ENCODE data around the gene DOK1.
A peak's percentile ranks its signal among the peaks of the same experiment; 100 is the strongest.

DOK1 gene

DNA sequence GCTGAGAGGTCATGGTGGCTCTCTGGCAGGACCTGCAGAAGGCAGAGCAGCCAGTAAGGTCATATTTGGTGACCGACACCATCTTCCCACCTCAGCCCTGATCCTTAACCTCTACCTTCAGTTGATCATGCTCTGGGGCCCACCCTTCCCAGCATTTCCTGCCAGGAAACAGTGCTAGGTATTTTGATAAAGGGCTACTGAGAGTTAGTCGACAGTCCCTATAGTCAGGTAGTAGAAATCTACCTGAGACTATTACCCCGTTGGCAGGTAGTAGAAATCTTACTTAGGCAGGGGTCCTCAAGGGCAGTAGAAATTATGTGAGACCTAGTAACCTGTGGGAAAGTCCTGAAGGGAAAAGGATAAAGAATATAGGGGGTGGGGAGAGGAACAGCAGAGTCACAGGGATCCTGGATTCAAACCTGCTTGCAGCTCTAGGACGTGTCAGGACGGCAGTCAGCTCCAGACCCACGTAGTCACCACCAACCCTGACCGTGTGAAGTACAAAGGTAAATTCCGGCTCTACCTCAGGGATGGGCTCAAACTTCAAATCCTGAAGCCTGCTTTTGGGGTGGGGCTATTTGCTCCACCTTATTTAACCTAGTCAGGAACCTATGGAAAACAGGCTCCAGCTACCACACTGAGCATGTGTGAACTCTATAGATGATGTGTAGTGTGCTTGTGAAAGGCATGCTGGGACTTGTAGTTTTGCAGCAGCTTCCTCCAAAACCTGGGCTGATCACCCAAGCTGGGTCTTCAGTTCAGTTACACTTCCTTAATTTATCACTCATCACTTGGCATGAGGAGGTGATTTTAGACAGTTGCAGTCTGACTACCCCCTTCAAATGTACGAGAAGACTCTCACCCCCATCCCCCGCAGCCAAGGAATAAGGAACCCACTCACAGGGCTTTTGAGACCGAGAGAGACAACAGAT is 28.5 kb upstream of the DOK1 start, which contains the start of gene DQX1:
Gene DQX1, minus strand, starts transcription at position 515 of the 932 bp plus-strand sequence. Its CDS starts 502 bp downstream, at position 13.
- DNase-seq: no peak

DNA sequence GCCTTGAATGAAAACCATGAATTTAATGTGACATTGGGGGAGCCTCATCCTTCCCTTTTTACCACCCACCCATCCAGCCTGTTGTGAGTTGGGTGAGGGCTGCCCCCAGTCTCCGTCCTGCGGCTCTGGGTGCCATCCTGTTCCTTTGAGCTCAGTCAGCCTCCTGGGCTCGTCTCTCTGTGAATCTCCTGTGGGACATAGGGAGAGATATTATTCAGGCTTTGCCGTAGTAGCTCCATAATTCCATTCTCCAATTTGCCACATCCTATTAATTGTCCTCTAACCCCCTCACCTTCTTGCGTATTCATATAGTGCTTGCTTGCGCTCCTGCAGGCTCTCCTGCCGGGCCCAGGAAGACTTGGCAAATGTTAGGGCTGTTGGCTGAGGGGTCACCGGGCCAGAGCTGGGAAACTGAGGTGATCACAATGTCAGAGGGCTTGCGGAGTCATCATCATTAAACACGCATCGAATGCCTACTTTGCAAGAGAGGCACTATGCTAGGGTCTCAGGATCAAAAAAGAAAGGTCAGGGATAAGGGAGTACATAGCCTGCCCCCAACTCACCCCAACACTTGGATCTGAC is 27.8 kb upstream of the DOK1 start:
- no peak for DNase-seq

DNA sequence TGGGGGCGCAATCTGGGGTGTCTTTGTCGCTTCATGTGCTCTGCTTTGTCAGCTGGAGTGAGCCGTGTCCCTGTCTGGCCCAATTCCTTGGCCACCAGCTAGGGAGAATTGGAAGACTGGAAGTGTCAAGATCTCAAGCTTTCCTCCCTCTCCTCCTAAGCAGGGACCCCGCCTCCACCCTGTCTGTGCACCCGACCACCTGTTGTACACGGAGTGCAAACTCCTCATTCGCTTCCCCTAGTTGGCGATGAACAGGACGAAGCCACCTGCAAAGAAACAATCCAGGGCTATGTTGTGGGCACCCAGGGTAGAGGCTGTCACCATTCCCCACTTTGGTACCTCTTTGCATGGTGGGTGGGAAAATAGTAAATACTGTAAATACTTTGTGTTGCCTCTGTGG is 26.8 kb upstream of the DOK1 start:
- DNase-seq: no peak

DNA sequence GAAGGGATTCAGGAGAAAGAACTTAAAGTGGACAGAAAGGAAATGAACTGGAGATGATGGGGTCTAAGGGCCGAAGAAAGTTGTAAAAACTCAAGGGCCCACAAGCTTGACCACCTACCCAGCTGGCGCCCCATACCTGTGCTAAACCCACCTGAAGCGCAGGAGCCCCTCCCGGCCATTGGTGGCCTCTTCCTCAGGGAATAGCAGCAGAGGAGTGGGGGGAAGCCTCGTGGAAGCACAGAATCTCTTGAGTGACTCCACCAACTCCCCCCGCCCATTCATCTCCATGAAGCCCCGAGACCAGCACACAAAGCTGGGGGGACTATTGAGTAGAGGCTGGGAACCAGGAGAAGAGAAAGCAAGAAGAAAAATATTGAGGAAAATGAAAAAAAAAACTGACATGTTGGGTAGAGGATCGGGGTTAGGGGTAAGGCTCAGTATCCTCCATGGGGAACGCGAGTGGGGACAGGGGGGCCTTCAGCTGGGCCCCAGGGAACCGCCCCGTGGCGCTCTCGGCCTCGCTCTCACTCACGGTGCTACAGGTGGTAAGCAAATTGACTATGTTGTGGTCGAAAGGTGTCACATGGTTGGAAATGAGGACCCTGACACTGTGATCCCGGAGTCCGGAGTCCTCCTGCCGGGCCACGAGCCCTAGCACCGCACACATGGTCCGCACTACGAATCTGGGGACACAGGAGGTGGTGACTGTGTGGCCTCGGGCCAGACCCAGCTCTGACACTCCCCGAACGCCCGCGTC is 25.7 kb upstream of the DOK1 start:
- peak; percentile 32 for DNase-seq

DNA sequence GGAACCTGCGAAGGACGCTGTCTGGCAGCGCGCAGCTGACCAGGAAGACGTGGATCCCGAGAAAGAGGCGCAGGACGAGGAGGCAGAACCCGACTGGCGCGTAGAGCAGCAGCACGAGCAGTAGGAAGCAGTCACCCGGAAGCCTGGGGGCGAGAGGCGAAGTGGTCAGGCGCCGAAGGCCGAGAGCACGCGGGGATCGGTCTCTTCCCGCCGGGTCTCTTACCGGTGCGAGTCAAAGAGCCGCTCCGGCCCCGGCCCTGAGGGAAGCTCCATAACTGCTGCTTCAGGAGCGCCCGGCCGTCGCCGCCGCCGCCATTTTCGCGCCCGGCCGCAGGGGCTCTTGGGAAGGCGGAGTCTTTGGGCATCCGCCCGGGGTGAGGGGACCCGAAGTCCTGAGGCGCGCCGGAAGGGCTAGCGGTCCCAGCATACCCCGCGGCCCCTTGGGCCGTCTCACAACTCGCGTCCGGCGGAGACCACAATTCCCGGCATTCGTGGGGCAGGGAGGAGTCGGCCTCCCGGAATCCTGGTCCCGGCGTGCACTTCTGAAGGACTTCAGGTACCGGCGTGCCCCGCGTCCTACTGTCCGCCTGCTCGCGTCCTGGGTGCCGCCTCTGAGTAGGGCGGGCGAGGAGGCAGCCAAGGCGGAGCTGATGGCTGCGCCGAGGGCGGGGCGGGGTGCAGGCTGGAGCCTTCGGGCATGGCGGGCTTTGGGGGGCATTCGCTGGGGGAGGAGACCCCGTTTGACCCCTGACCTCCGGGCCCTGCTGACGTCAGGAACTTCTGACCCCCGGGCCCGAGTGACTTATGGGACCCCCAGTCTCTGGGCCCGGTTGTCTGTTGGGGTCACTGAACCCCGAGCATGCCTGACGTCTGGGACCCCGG is 24.9 kb upstream of the DOK1 start, which contains the start of the genes AUP1 and HTRA2:
Gene AUP1, minus strand, starts transcription at position 350 of the 882 bp plus-strand sequence. Its CDS starts 77 bp downstream, at position 273.
Gene HTRA2, plus strand, starts transcription at position 577 of the 882 bp plus-strand sequence. Its CDS starts 74 bp downstream, at position 651.
- DNase-seq: peak; percentile 88

DNA sequence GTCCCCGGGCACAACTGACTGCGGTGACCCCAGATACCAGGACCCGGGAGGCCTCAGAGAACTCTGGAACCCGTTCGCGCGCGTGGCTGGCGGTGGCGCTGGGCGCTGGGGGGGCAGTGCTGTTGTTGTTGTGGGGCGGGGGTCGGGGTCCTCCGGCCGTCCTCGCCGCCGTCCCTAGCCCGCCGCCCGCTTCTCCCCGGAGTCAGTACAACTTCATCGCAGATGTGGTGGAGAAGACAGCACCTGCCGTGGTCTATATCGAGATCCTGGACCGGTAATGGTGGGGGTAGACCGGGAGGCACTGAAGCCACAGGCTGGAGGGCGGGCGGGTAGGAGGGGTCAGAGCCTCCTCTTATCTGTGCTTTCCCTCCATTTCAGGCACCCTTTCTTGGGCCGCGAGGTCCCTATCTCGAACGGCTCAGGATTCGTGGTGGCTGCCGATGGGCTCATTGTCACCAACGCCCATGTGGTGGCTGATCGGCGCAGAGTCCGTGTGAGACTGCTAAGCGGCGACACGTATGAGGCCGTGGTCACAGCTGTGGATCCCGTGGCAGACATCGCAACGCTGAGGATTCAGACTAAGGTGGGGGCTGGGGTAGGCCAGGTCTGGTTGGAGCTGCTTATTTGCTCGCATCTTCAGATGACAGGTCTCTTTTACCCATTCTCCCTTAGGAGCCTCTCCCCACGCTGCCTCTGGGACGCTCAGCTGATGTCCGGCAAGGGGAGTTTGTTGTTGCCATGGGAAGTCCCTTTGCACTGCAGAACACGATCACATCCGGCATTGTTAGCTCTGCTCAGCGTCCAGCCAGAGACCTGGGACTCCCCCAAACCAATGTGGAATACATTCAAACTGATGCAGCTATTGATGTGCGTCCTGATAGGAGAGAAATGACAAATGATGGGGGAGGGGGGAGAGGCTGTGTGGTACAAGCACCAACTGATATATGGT is 24.0 kb upstream of the DOK1 start:
- peak; percentile 46 for DNase-seq

DNA sequence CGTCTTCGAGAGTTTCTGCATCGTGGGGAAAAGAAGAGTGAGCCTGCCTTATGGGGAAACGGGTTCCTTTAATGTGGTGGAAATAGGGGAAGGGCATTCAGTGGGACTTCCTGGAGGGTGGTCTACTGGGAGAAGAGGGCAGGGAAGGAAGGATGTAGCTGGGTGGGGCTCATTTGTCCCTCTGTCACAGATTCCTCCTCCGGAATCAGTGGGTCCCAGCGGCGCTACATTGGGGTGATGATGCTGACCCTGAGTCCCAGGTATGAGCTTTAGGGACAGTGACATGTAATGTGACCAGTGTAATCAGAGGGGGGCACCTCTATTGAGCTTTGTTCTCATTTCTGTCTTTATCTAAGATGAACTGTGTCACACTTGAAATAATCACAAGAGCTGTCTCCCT is 22.9 kb upstream of the DOK1 start:
- no peak for DNase-seq

DNA sequence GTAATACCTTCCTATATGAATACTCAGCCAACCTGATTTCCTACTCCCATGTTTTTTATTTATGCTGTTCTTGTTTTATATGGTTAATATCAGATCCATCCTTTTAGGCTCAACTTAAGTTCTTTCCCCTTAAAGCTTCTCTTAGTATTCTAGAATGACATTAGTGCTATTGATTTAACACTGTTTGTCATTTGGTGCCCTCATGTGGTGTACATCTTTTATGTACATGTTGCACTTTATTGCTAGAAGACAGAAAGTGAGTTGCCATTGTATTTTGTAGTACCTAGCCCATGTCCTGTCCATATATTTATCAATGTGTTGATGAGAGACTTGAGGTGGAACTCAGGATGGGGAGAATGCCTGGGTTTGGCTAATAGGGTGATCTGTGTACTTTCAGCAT is 22.3 kb upstream of the DOK1 start:
- no peak for DNase-seq

DNA sequence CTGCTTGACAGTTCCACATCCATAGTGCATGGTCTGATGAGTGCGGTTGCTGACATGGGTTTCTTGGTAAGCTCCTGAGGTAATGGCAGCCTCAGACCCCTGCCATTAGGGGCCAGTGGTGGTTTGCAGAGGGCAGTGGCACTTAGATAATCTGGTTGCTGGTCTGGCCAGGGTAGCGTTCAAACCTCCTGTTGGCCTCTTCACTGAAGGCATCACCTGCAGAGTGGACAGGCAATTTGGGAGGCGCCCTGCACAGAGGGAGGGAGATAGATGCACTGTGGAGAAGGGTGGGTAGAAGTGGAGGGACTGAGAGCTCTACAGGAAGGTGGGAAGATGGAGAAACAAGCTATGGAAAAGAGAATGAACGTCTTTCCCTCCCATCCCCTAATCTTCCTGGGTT is 21.1 kb upstream of the DOK1 start:
- no peak for DNase-seq

DNA sequence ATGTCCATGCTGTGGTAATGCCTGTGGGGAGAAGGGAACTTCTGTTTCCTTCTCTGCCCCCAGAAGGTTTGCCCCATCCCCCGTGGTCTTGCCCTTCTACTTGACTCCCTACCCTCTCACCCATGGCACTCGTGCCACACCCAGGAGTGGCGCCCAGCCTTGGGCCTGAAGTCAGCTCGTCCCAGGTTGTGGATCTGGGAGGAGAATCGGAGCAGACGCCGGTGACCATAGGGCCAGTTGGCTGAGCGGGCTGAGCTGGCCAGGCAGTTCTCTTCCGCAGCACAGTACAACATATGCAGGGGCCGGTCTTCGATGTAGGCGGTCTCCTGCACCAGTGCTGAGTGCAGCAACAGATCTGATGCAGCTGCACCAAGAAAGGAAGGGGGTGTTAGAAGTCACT is 20.1 kb upstream of the DOK1 start:
- DNase-seq: no peak

DNA sequence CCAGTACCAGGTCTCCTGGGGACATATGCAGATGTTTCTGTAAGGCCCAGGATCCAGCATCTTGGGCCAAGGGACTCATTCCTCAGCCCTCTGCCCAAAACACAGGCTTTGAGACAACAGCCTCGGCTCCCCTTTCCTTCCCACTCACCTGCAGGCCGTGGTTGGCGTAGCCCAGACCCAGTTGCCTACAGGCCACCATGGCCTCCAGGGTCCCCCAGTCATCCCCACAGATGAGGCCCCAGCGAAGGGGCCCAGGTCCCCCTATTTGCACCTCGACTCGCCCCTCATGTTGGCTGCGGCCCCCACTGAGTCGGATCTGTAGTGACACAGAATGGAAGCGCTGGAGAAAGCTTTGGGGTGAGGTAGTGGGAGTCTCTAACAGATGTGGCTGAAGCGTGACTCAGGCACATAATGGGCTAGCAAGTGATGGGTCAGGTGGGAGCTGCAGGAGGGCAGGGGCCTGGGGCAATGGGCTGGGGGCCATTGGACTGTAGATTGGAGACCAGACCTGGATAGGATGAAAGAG is 19.0 kb upstream of the DOK1 start:
- DNase-seq: no peak

DNA sequence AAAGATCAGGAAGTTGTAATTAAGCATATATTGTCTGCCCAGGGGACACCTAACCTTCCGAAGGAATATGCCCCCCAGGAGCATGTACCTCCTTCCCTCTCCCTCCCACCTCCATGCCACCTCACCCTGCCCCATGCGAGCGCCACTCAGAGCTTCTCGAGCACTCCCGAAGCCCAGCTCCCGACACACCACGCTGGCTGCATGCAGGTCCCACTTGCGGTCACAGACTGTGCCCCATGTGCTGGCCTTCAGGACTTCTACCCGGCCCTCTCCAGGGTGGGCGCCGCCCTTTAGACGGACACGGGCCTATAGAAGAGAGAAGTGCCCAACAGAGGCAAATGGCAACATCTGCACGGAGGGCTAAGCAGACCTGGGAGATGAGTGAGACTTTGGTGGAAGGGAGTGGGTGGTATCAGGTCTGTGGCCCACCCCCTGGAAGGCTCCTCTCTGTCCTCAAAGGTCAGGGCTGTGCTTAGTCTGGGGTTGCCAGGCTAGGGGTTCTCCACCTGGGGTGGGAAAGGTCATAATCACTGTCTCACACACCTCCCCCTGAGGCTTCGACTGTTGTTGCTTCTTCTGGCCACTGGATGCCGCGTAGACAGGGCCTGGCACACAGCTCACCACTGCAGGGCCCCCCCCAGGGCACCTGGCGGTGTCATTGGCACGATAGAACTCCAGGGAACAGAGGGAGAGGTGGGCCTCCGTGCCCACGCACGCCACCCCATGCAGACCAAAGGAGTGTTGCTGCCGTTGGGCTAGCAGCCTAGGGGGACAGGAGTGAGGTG is 18.2 kb upstream of the DOK1 start:
- DNase-seq: no peak

DNA sequence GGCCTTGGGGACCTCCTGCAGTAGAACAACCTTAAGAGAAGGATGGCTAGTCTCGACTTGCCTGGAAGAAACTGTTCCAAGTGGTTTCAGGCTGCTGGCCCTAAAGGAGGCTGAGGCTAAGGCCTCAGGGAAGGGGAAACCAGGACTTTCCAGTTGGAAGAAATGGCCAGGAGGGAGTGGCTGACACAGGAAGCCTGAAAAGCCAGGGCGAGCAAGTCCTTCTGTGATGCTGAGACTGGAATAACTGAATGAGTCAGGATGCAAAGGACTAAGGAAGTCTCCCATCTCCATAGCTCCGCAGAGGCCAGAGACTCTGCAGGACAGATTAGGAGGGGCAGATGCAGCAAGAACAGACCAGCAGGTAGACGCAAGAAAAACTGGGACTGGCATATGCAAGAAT is 17.4 kb upstream of the DOK1 start:
- DNase-seq: no peak

DNA sequence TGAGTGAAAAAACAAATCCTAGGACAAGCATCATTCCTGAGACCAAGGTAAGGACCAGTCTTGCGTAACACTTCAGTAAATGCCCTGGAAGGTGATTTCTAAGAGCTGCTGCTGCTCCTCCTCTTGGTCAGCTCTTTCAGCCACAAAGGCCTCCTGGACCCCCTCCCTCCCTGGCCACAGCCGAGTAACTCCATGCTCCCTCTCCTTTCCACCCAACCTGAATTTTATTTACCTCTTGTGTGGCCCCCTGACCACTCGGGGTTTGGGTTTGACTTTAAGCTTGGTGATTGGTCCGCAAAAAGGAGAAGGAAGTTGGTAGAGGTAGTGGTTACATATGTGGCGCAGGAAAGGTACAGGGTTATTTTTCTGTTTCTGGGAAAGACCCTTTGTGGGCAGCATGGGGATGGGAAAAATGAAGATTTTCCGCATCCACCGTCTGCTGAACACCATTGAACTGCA is 15.6 kb upstream of the DOK1 start:
- no peak for DNase-seq

DNA sequence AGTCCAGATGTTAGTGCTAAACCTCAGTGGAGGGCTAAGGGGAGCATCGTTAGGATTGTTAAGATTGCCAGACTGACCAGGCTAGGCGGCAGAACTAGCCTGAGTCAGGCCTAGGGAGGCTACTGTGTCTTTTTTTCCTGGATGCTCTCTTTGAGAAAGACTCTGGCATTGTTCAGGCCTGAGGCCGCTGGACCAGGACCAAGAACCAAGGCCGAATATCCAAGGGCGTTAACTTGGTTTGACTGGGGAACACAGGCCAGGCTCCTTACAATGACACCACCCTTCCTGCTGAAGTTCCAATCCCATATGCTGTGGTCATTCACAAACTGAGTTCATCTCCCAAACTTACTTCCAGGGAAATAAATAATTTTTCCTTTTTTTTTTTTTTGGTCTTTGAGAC is 14.2 kb upstream of the DOK1 start:
- no peak for DNase-seq

DNA sequence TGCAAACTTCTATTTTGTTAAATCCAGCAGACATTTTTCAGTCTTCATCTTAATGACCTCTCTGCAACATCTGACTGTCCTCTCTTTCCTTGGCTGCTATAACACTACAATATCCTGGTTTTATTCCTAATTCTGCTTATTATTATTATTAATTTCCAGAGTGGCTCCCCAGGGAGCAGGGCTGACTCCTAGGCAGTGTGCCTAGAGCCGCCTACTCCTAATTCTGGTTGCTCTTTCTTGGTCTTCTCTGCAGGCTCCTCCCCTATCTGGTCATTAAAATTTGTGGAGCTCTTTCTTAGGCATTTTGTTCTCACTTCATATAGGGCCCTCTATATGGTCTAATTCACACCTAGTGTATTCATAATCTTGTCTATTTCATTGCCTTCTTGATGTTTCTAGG is 11.5 kb upstream of the DOK1 start:
- no peak for DNase-seq

DNA sequence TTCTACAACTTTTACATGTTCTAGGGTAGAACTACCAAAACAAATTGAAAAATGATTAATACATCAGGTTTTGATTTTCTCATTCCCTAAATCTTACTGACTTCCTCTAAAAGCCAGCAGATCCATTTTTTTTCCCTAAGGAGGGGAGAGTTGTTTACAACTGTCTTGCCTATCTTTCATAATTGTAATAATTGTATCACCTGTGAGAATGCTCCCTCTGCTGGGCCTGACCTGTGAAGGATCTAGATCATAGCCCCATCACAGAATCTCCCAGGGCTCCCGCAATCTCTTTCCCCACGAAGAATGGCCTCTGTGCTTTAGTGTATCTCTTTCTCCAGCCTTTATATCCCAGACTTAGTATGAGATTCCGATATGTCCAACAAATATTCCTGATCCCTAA is 9.9 kb upstream of the DOK1 start:
- no peak for DNase-seq

DNA sequence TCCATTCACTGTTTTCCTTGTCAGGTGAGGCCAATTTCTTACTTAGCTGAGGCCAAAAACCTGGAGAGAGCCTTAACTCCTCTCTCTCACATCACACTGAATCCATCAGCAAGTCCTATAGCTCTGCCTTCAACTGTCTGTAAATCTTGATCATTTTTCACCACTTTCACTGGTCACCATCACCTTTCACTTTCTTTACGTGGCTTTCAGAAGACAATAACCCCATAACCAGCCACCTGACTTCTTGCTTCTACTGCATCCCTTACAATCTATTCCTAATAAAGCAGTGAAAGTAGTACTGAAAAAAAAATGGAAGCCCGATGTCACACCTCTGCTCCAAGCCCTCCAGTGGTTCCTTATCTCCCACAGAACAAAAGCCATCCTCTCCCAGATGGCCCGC is 8.5 kb upstream of the DOK1 start:
- DNase-seq: no peak

DNA sequence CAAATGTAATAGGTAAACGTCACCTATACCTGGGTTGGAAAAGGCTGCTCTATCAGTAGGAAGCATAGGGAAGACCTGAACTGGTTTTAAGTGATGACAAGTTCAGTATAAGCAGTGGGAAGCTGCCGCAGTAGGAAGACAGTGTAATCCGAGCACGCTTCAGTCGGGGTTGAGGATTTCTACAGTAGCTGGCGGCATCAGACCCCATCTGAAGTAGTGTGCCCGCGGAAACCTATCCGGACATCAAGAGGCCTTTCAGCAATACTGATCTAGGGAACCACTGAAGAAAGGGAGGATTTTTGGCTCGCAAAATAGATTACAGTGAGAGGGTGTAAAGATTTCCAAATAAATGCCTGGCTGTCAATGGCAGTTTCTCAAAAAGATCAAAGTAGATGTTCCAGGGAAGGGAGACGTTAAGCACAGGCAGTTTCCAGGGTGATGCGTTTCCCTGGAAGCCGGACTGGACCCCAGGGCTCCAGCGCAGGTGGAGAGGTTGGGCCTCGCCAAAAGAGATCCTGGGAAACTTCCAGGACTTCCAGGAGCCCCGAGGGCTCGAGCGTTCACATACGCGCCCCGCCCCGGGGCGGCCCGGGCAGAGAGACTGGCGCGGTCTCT is 6.1 kb upstream of the DOK1 start:
- DNase-seq: no peak
